ENCODE data around the gene MCCC1. TPM values are rescaled to one million over a fixed set of nuclear protein-coding genes. Genes with fewer than 3 reads are reported as not detected.

Gene MCCC1
- total RNA-seq, 1 donor from 2014 or later, result 32.2 TPM

DNA sequence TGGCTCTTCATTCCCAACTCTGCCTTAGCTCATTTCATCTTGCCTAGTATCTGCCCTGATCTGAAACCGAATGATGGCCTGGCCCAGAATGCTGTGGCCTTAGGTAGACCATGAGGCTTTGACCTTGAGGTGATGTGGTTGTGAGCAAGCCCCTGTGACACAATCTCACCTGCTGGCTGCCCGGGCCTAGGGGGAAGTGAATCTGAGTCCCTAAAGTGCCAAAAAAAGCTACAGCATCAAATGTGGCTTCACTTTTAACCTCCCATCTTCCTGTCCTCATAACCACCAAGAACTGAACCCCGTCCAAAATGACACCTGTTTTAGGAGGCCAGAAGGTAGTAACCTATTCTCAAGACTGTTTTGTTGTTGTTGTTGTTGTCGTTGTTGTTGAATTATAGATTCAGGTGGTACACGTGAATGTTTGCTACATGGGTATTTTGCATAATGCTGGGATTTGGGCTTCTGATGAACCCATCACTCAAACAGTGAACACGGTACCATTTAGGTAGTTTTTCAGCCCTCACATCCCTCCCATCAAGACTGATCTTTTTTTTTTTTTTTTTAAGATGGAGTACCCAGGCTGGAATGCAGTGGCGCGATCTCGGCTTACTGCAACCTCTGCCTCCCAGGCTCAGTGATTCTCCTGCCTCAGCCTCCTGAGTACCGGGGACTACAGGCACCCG is 54.6 kb downstream of the MCCC1 start:
- Mint-ChIP-seq H3K9me3 (ENCODE audit: low read depth) (no peaks in the 10 kb centered on the region), H3K27me3 (no peaks in the 10 kb centered on the region), H3K4me3 (ENCODE audit: low read depth) (no peak overlapping the region), H3K4me1 (ENCODE audit: low read depth) (no peaks in the 10 kb centered on the region), H3K36me3 (ENCODE audit: insufficient read depth) (peaks cover 16% of the 10 kb centered on the region), H3K27ac (no peak overlapping the region)
- TF ChIP-seq, protein P1, sequence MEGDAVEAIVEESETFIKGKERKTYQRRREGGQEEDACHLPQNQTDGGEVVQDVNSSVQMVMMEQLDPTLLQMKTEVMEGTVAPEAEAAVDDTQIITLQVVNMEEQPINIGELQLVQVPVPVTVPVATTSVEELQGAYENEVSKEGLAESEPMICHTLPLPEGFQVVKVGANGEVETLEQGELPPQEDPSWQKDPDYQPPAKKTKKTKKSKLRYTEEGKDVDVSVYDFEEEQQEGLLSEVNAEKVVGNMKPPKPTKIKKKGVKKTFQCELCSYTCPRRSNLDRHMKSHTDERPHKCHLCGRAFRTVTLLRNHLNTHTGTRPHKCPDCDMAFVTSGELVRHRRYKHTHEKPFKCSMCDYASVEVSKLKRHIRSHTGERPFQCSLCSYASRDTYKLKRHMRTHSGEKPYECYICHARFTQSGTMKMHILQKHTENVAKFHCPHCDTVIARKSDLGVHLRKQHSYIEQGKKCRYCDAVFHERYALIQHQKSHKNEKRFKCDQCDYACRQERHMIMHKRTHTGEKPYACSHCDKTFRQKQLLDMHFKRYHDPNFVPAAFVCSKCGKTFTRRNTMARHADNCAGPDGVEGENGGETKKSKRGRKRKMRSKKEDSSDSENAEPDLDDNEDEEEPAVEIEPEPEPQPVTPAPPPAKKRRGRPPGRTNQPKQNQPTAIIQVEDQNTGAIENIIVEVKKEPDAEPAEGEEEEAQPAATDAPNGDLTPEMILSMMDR (IDR thresholded peaks at IDR 0.05; ENCODE audit: unreplicated experiment), result no peak
- no peak for DNase-seq (ENCODE audit: low spot score, unreplicated experiment)

DNA sequence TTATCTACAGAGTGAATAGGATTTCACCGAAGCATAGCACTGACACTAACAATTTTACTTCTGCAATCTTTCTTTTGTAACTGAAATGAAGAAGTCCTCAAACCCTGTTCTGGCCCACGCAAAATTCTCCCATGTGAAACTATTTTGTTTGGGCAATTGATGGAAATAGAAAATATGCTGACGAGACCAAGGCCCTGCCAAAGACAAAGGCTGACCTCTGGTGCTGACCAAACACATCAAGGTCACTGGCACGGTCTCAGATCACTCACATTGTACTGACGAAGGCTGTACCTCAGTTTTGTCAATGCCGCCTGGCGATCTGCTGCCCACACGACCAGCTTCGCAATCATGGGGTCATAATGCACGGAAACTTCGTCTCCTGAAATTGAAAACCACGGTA is 60.5 kb downstream of the MCCC1 start:
- Mint-ChIP-seq H3K36me3 (ENCODE audit: insufficient read depth) (peaks cover 31% of the 10 kb centered on the region), H3K27me3 (no peaks in the 10 kb centered on the region), H3K4me3 (ENCODE audit: low read depth) (no peak overlapping the region), H3K9me3 (ENCODE audit: low read depth) (no peaks in the 10 kb centered on the region), H3K27ac (peak overlapping the region; percentile 86), H3K4me1 (ENCODE audit: low read depth) (no peaks in the 10 kb centered on the region)
- DNase-seq (ENCODE audit: low spot score, unreplicated experiment), result no peak
- TF ChIP-seq, protein P1 (IDR thresholded peaks at IDR 0.05; ENCODE audit: unreplicated experiment), result no peak

DNA sequence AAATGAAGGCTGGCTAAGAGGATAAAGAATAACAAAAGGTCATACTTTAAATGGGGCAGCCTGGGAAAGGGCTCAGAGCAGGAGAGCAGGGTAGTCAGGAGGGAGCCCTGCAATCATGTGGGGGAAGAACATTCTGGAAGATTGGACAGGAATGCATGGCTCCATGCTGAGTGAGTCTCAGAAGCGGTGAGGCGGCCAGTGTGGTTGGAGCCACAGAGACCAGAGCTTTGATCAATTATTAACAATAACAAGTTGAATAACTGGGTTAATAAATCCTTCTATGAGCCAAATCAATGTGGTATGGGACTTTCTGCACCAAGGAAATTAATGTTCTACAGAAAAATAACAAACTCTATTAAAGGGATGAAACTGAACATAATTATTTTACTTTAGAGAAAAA is 61.1 kb downstream of the MCCC1 start:
- Mint-ChIP-seq H3K4me1 (ENCODE audit: low read depth) (no peaks in the 10 kb centered on the region), H3K27me3 (no peaks in the 10 kb centered on the region), H3K4me3 (ENCODE audit: low read depth) (no peak overlapping the region), H3K36me3 (ENCODE audit: insufficient read depth) (peaks cover 34% of the 10 kb centered on the region), H3K27ac (peak overlapping the region; percentile 77), H3K9me3 (ENCODE audit: low read depth) (no peaks in the 10 kb centered on the region)
- DNase-seq (ENCODE audit: low spot score, unreplicated experiment), result no peak
- TF ChIP-seq, protein P1 (IDR thresholded peaks at IDR 0.05; ENCODE audit: unreplicated experiment), result no peak

DNA sequence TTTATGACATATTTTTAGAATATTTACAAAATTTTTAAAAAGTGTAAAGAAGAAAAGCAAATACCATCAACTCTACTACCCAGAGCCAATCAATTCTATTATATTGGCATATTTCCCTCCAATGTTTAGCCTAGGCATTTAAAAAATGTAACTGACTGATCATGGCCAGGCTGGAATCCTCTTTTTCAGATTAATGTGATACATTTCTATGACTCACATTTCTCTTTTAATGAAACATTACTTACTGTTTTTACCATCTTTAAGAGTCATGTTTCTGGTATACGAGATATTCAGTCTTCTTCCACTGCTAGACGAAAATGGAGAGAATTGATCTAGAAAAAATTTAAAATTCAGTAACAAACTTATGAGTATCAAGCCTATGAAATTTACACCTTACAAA is 65.5 kb downstream of the MCCC1 start:
- Mint-ChIP-seq H3K4me3 (ENCODE audit: low read depth) (no peak overlapping the region), H3K27me3 (no peaks in the 10 kb centered on the region)
- TF ChIP-seq, protein P1 (IDR thresholded peaks at IDR 0.05; ENCODE audit: unreplicated experiment), result no peak

DNA sequence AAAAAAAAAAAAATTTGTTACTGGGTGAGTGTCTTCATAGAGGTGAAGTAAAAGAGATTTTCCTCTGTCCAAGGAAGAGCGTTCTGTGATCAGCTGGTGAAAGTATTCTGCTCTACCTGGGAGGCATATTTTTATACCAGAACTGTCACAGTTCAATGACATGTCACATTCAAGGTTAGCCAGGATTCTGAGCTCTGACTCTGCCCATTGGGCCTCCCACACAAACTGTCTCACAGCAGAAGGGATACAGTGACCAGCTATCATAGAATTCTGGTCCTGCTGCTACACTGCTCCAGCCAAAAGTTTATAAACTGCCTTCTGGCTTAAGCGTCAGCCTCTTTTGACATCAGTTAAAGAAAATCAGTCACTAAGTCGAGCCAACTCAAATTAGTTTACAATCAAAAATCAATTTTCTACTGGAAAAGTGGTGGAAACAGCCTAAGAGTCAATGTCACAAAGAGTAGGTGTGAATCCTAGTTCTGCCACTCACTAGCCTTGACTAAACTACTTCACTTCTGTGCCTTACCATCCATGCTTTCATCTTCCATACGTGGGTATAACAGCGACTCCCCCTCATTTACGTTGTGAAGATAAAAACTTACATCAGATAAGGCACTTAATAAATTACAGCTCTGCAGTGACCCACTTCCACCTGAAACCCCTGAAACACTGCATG is 66.3 kb downstream of the MCCC1 start:
- TF ChIP-seq, protein P1 (IDR thresholded peaks at IDR 0.05; ENCODE audit: unreplicated experiment), result no peak
- Mint-ChIP-seq H3K36me3 (ENCODE audit: insufficient read depth) (peaks cover 49% of the 10 kb centered on the region), H3K27ac (no peak overlapping the region), H3K4me1 (ENCODE audit: low read depth) (no peaks in the 10 kb centered on the region), H3K9me3 (ENCODE audit: low read depth) (peaks cover 7% of the 10 kb centered on the region), H3K27me3 (no peaks in the 10 kb centered on the region), H3K4me3 (ENCODE audit: low read depth) (no peak overlapping the region)
- no peak for DNase-seq (ENCODE audit: low spot score, unreplicated experiment)

More for the DNA sequence above, 65.5 kb downstream of the MCCC1 start:
- H3K27ac Mint-ChIP-seq, result no peak overlapping the region
- no peaks in the 10 kb centered on the region for H3K4me1 Mint-ChIP-seq (ENCODE audit: low read depth)
- H3K36me3 Mint-ChIP-seq (ENCODE audit: insufficient read depth), result peaks cover 43% of the 10 kb centered on the region
- peaks cover 3% of the 10 kb centered on the region for H3K9me3 Mint-ChIP-seq (ENCODE audit: low read depth)
- DNase-seq (ENCODE audit: low spot score, unreplicated experiment), result no peak

Data from progenitor cell of endocrine pancreas (in vitro differentiated cells).